ENCODE results near the gene ATP6V0A4. TPM values are rescaled to one million over a fixed set of nuclear protein-coding genes. Genes with fewer than 3 reads are reported as not detected.

The ATP6V0A4 gene
- total and polyA plus RNA-seq, 2 donors (not counting 1 experiment from before 2014, with no cell fraction given): not detected

- no peaks in the 10 kb centered on the region for H3K36me3 ChIP-seq (ENCODE audit: control insufficient read depth, insufficient read depth, low read length)
- no peak overlapping the region for H2AFZ ChIP-seq (ENCODE audit: low read length)
- no peaks in the 10 kb centered on the region for H4K20me1 ChIP-seq (ENCODE audit: control insufficient read depth, extremely low read depth, insufficient read depth, low read length)
- no peaks in the 10 kb centered on the region for H3K9me3 ChIP-seq (ENCODE audit: control insufficient read depth, insufficient read depth, low read depth, low read length)
- no peaks in the 10 kb centered on the region for H3K4me1 ChIP-seq (ENCODE audit: control insufficient read depth, extremely low read depth, insufficient read depth, low read length)
- H3K4me3 ChIP-seq (replicated peaks in 1 of 4; ENCODE audit: control extremely low read depth in 1 of 4, insufficient read depth in 1 of 4, low read depth in 3 of 4, low read length in 4 of 4): no peak overlapping the region
- H3K27ac ChIP-seq (ENCODE audit: insufficient read depth, low read length): no peak overlapping the region
- H3K9ac ChIP-seq (ENCODE audit: insufficient read depth, low read length): no peak overlapping the region
- no peaks in the 10 kb centered on the region for H3K79me2 ChIP-seq (ENCODE audit: control insufficient read depth, insufficient read depth, low read length)
- no peak overlapping the region for H3K4me2 ChIP-seq (ENCODE audit: extremely low read depth, insufficient read depth, low read length)
- TF ChIP-seq EZH2 (IDR thresholded peaks at IDR 0.05; ENCODE audit: low read length, missing control alignments): no peak
- TF ChIP-seq, protein P1, sequence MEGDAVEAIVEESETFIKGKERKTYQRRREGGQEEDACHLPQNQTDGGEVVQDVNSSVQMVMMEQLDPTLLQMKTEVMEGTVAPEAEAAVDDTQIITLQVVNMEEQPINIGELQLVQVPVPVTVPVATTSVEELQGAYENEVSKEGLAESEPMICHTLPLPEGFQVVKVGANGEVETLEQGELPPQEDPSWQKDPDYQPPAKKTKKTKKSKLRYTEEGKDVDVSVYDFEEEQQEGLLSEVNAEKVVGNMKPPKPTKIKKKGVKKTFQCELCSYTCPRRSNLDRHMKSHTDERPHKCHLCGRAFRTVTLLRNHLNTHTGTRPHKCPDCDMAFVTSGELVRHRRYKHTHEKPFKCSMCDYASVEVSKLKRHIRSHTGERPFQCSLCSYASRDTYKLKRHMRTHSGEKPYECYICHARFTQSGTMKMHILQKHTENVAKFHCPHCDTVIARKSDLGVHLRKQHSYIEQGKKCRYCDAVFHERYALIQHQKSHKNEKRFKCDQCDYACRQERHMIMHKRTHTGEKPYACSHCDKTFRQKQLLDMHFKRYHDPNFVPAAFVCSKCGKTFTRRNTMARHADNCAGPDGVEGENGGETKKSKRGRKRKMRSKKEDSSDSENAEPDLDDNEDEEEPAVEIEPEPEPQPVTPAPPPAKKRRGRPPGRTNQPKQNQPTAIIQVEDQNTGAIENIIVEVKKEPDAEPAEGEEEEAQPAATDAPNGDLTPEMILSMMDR (conservative IDR thresholded peaks at IDR 0.05 in 1 of 2, IDR thresholded peaks at IDR 0.05 in 1 of 2; ENCODE audit: low read depth in 1 of 2, low read length in 2 of 2): no peak
- DNase-seq (ENCODE audit: low read depth in 2 of 2): no peak
- H3K27me3 ChIP-seq (ENCODE audit: control insufficient read depth, insufficient read depth, low read length): no peaks in the 10 kb centered on the region
Observed at GRCh38 chr7:138665249-138665648, 132.7 kb downstream of the ATP6V0A4 start.

DNA sequence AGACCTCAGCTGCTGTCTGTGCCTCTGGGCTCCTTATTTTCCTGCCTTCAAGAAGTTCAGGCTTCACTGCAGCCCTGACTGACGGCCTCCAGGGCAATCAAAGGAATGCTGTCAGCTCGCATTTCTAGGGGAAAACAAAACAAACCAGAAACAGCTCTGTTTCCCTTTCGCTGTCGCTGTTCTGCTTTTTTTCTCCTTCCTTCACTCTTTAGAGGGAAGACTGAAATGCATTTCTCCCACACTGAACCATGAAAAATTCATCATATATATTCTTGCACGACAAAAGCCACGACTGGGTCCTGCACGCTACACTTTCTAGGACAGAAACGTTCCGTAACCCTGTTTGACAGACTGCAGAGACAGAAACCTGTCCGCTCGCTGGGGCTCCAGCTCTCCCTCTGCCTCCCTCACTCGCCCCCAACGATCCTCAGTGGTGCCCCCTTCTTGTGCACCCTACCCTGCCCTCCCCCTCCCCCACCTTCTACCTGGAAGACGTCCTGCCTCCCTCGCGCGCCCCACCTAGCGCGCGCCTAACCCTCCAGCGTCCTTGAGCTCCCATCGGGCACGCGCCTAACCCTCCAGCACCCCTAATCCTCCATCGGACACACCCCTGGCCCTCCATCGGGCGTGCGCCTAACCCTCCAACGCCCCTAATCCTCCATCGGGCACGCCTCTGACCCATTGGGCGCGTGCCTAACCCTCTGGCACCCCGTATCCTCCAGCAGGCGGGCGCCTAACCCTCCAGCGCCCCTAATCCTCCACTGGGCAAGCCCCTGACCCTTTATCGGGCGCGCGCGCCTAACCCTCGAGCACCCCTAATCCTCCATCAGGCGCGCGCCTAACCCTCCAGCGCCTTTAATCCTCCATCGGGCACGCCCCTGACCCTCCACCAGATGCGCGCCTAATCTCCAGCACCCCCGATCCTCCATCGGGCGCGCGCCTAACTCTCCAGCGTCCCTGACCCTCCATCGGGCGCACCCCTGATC lies 134.0 kb downstream of the ATP6V0A4 start:
- no peaks in the 10 kb centered on the region for H3K36me3 ChIP-seq (ENCODE audit: control insufficient read depth, insufficient read depth, low read length)
- DNase-seq (ENCODE audit: low read depth in 2 of 2): peak in 1 of 2 donors; percentile 2
- no peak overlapping the region for H3K27ac ChIP-seq (ENCODE audit: insufficient read depth, low read length)
- H3K4me2 ChIP-seq (ENCODE audit: extremely low read depth, insufficient read depth, low read length): no peak overlapping the region
- H3K27me3 ChIP-seq (ENCODE audit: control insufficient read depth, insufficient read depth, low read length): no peaks in the 10 kb centered on the region
- no peaks in the 10 kb centered on the region for H3K79me2 ChIP-seq (ENCODE audit: control insufficient read depth, insufficient read depth, low read length)
- no peaks in the 10 kb centered on the region for H4K20me1 ChIP-seq (ENCODE audit: control insufficient read depth, extremely low read depth, insufficient read depth, low read length)
- TF ChIP-seq EZH2 (IDR thresholded peaks at IDR 0.05; ENCODE audit: low read length, missing control alignments): no peak
- TF ChIP-seq, protein P1 (conservative IDR thresholded peaks at IDR 0.05 in 1 of 2, IDR thresholded peaks at IDR 0.05 in 1 of 2; ENCODE audit: low read depth in 1 of 2, low read length in 2 of 2): no peak
- H3K4me1 ChIP-seq (ENCODE audit: control insufficient read depth, extremely low read depth, insufficient read depth, low read length): no peaks in the 10 kb centered on the region
- H3K9me3 ChIP-seq (ENCODE audit: control insufficient read depth, insufficient read depth, low read depth, low read length): no peaks in the 10 kb centered on the region
- H3K4me3 ChIP-seq (replicated peaks in 1 of 4; ENCODE audit: control extremely low read depth in 1 of 4, insufficient read depth in 1 of 4, low read depth in 3 of 4, low read length in 4 of 4): peak overlapping the region in 3 of 4 experiments; percentile 12 to 46 (median 44)
- no peak overlapping the region for H3K9ac ChIP-seq (ENCODE audit: insufficient read depth, low read length)
- H2AFZ ChIP-seq (ENCODE audit: low read length): no peak overlapping the region

DNA sequence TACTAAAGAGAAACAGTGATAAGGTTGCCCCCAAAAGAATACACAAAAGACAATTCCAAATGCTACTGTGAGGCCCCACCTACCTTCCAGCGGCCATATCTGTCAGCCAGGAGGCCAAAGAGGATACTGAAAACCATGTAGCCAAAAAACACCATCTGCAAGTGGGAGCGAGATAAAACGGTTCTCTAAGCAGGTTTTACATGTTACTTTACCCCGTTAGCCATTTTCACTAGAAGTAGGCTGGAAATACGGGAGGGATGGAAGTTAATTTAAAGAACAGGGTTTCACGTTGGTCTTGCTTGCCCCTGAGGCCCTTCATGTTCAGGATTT lies 135.0 kb downstream of the ATP6V0A4 start:
- H3K9ac ChIP-seq (ENCODE audit: insufficient read depth, low read length): no peak overlapping the region
- no peak overlapping the region for H3K4me3 ChIP-seq (replicated peaks in 1 of 4; ENCODE audit: control extremely low read depth in 1 of 4, insufficient read depth in 1 of 4, low read depth in 3 of 4, low read length in 4 of 4)
- no peaks in the 10 kb centered on the region for H3K4me1 ChIP-seq (ENCODE audit: control insufficient read depth, extremely low read depth, insufficient read depth, low read length)
- H2AFZ ChIP-seq (ENCODE audit: low read length): no peak overlapping the region
- H4K20me1 ChIP-seq (ENCODE audit: control insufficient read depth, extremely low read depth, insufficient read depth, low read length): no peaks in the 10 kb centered on the region
- no peaks in the 10 kb centered on the region for H3K9me3 ChIP-seq (ENCODE audit: control insufficient read depth, insufficient read depth, low read depth, low read length)
- H3K27me3 ChIP-seq (ENCODE audit: control insufficient read depth, insufficient read depth, low read length): no peaks in the 10 kb centered on the region
- H3K79me2 ChIP-seq (ENCODE audit: control insufficient read depth, insufficient read depth, low read length): no peaks in the 10 kb centered on the region
- TF ChIP-seq, protein P1 (conservative IDR thresholded peaks at IDR 0.05 in 1 of 2, IDR thresholded peaks at IDR 0.05 in 1 of 2; ENCODE audit: low read depth in 1 of 2, low read length in 2 of 2): no peak
- TF ChIP-seq EZH2 (IDR thresholded peaks at IDR 0.05; ENCODE audit: low read length, missing control alignments): no peak
- H3K4me2 ChIP-seq (ENCODE audit: extremely low read depth, insufficient read depth, low read length): no peak overlapping the region
- no peaks in the 10 kb centered on the region for H3K36me3 ChIP-seq (ENCODE audit: control insufficient read depth, insufficient read depth, low read length)
- H3K27ac ChIP-seq (ENCODE audit: insufficient read depth, low read length): no peak overlapping the region
- no peak for DNase-seq (ENCODE audit: low read depth in 2 of 2)

Measured in fibroblast of lung (primary cell).